Measurements from ENCODE around the gene NPR1.
A peak's percentile ranks its signal among the peaks of the same experiment; 100 is the strongest.
"Not testable (repeated sequence)": the region's sequence is repeated elsewhere in the genome, so short reads cannot be mapped to it uniquely, and the experiment has no call there.

The NPR1 gene

GRCh38 chr1:153698923-153699714 is 20.6 kb downstream of the NPR1 start:
- CTCF ChIA-PET, result no interaction called here
- H3K9me3 Mint-ChIP-seq, result no peaks in the 10 kb centered on the region
- DNase-seq, result no peak
- no peak overlapping the region for H3K4me3 Mint-ChIP-seq
- peaks cover 3% of the 10 kb centered on the region for H3K4me1 Mint-ChIP-seq
- no peak overlapping the region for H3K27ac Mint-ChIP-seq
- peaks cover 10% of the 10 kb centered on the region for H3K27me3 Mint-ChIP-seq
- H3K36me3 Mint-ChIP-seq, result no peaks in the 10 kb centered on the region

GRCh38 chr1:153699768-153700167 is 21.3 kb downstream of the NPR1 start:
- no peak overlapping the region for H3K27ac Mint-ChIP-seq
- no peak overlapping the region for H3K4me3 Mint-ChIP-seq
- no peak for DNase-seq
- H3K36me3 Mint-ChIP-seq, result no peaks in the 10 kb centered on the region
- peaks cover 10% of the 10 kb centered on the region for H3K27me3 Mint-ChIP-seq
- CTCF ChIA-PET, result no interaction called here
- H3K9me3 Mint-ChIP-seq, result no peaks in the 10 kb centered on the region
- H3K4me1 Mint-ChIP-seq, result peaks cover 3% of the 10 kb centered on the region

- DNase-seq, result no peak
- Mint-ChIP-seq H3K4me1 (no peaks in the 10 kb centered on the region), H3K4me3 (no peak overlapping the region), H3K9me3 (no peaks in the 10 kb centered on the region), H3K27me3 (peaks cover 13% of the 10 kb centered on the region), H3K27ac (no peak overlapping the region), H3K36me3 (no peaks in the 10 kb centered on the region)
- CTCF ChIA-PET, result no interaction called here
Observed at GRCh38 chr1:153705484-153705883, 27.0 kb downstream of the NPR1 start.

- no peaks in the 10 kb centered on the region for H3K9me3 Mint-ChIP-seq
- H3K4me1 Mint-ChIP-seq, result no peaks in the 10 kb centered on the region
- no peak overlapping the region for H3K4me3 Mint-ChIP-seq
- DNase-seq, result no peak
- peaks cover 19% of the 10 kb centered on the region for H3K27me3 Mint-ChIP-seq
- CTCF ChIA-PET, result interaction anchor here (0.6 kb wide), 1 partner anchor 332 kb away, joined by 3 read pairs; no protein-coding TSS in a partner anchor
- no peak overlapping the region for H3K27ac Mint-ChIP-seq
- H3K36me3 Mint-ChIP-seq, result no peaks in the 10 kb centered on the region
Observed at GRCh38 chr1:153711026-153711425, 32.5 kb downstream of the NPR1 start.

- peaks cover 15% of the 10 kb centered on the region for H3K27me3 Mint-ChIP-seq
- H3K27ac Mint-ChIP-seq, H3K9me3 Mint-ChIP-seq, DNase-seq, H3K4me3 Mint-ChIP-seq, H3K36me3 Mint-ChIP-seq, H3K4me1 Mint-ChIP-seq, CTCF ChIA-PET: not testable (repeated sequence)
Observed at GRCh38 chr1:153716211-153716610, 37.7 kb downstream of the NPR1 start.

GRCh38 chr1:153717330-153717729 is 38.8 kb downstream of the NPR1 start:
- Mint-ChIP-seq H3K4me1 (no peaks in the 10 kb centered on the region), H3K27me3 (peaks cover 20% of the 10 kb centered on the region), H3K4me3 (no peak overlapping the region), H3K27ac (no peak overlapping the region), H3K36me3 (no peaks in the 10 kb centered on the region), H3K9me3 (no peaks in the 10 kb centered on the region)
- CTCF ChIA-PET, result no interaction called here
- DNase-seq, result no peak

GRCh38 chr1:153723687-153724086 is 45.2 kb downstream of the NPR1 start:
- DNase-seq, result no peak
- H3K4me3 Mint-ChIP-seq, result no peak overlapping the region
- H3K27ac Mint-ChIP-seq, result no peak overlapping the region
- no peaks in the 10 kb centered on the region for H3K36me3 Mint-ChIP-seq
- H3K4me1 Mint-ChIP-seq, result peaks cover 10% of the 10 kb centered on the region
- no peaks in the 10 kb centered on the region for H3K9me3 Mint-ChIP-seq
- CTCF ChIA-PET, result no interaction called here
- peaks cover 14% of the 10 kb centered on the region for H3K27me3 Mint-ChIP-seq

GRCh38 chr1:153724634-153725033 is 46.1 kb downstream of the NPR1 start:
- H3K27ac Mint-ChIP-seq, H3K9me3 Mint-ChIP-seq, H3K4me3 Mint-ChIP-seq, DNase-seq, H3K36me3 Mint-ChIP-seq: not testable (repeated sequence)
- Mint-ChIP-seq H3K4me1 (peaks cover 17% of the 10 kb centered on the region), H3K27me3 (peaks cover 14% of the 10 kb centered on the region)
- CTCF ChIA-PET, result interaction anchor here (1.3 kb wide), 1 partner anchor 47 kb away, joined by 3 read pairs; no protein-coding TSS in a partner anchor

GRCh38 chr1:153727463-153728304 is 49.2 kb downstream of the NPR1 start, which contains the start of gene INTS3:
Gene INTS3, plus strand, starts transcription at chr1:153728050. Its CDS starts 585 bp downstream, at chr1:153728635.
- CTCF ChIA-PET, result interaction anchor here (2.1 kb wide), 1 partner anchor 51 kb away, joined by 10 read pairs; no protein-coding TSS in a partner anchor
- Mint-ChIP-seq H3K27ac (peak within 1 kb of the TSS; percentile 93), H3K4me3 (peak within 1 kb of the TSS; percentile 84), H3K27me3 (peaks cover 4% of the 10 kb centered on the region), H3K4me1 (peaks cover 37% of the 10 kb centered on the region), H3K9me3 (no peaks in the 10 kb centered on the region), H3K36me3 (peaks cover 21% of the 10 kb centered on the region)
- peak; percentile 100 for DNase-seq

GRCh38 chr1:153728305-153729066 is 50.0 kb downstream of the NPR1 start:
- DNase-seq, result peak; percentile 52
- CTCF ChIA-PET, result interaction anchor here (0.5 to 2.1 kb wide), 2 partner anchors 24 to 52 kb away, joined by 3 to 10 read pairs; no protein-coding TSS in a partner anchor
- H3K27me3 Mint-ChIP-seq, result peaks cover 4% of the 10 kb centered on the region
- peaks cover 37% of the 10 kb centered on the region for H3K4me1 Mint-ChIP-seq
- peak overlapping the region; percentile 84 for H3K4me3 Mint-ChIP-seq
- H3K36me3 Mint-ChIP-seq, result peaks cover 24% of the 10 kb centered on the region
- H3K27ac Mint-ChIP-seq, result peak overlapping the region; percentile 93
- H3K9me3 Mint-ChIP-seq, result no peaks in the 10 kb centered on the region

- no peak for DNase-seq
- peaks cover 42% of the 10 kb centered on the region for H3K4me1 Mint-ChIP-seq
- CTCF ChIA-PET, result no interaction called here
- peaks cover 4% of the 10 kb centered on the region for H3K27me3 Mint-ChIP-seq
- peak overlapping the region; percentile 37 for H3K4me3 Mint-ChIP-seq
- H3K9me3 Mint-ChIP-seq, result no peaks in the 10 kb centered on the region
- H3K27ac Mint-ChIP-seq, result peak overlapping the region; percentile 17
- H3K36me3 Mint-ChIP-seq, result peaks cover 29% of the 10 kb centered on the region
Observed at GRCh38 chr1:153730468-153730988, 52.0 kb downstream of the NPR1 start.

- CTCF ChIA-PET, result interaction anchor here (1.3 to 1.4 kb wide), 2 partner anchors 15 to 39 kb away, joined by 3 to 4 read pairs; no protein-coding TSS in a partner anchor
- no peak for DNase-seq
- Mint-ChIP-seq H3K27ac (no peak overlapping the region), H3K4me3 (no peak overlapping the region), H3K9me3 (no peaks in the 10 kb centered on the region), H3K27me3 (no peaks in the 10 kb centered on the region), H3K4me1 (peaks cover 31% of the 10 kb centered on the region), H3K36me3 (peaks cover 30% of the 10 kb centered on the region)
Observed at GRCh38 chr1:153733970-153734369, 55.5 kb downstream of the NPR1 start.

GRCh38 chr1:153734396-153735089 is 56.1 kb downstream of the NPR1 start:
- H3K9me3 Mint-ChIP-seq, result no peaks in the 10 kb centered on the region
- no peaks in the 10 kb centered on the region for H3K27me3 Mint-ChIP-seq
- CTCF ChIA-PET, result interaction anchor here (1.0 to 1.4 kb wide), 3 partner anchors 14 to 62 kb away, joined by 3 to 4 read pairs (median 3); no protein-coding TSS in a partner anchor
- no peak overlapping the region for H3K4me3 Mint-ChIP-seq
- peaks cover 26% of the 10 kb centered on the region for H3K36me3 Mint-ChIP-seq
- H3K27ac Mint-ChIP-seq, result no peak overlapping the region
- peaks cover 26% of the 10 kb centered on the region for H3K4me1 Mint-ChIP-seq
- no peak for DNase-seq
